ENCODE results near the gene PEX11A. TPM values are rescaled to one million over a fixed set of nuclear protein-coding genes. Genes with fewer than 3 reads are reported as not detected.

The PEX11A gene
- total and polyA plus RNA-seq, 2 of the 8 experiments (the other 6 are each of a cell fraction or from before 2014, with no cell fraction given) = 2.9 to 3.0 TPM

DNA sequence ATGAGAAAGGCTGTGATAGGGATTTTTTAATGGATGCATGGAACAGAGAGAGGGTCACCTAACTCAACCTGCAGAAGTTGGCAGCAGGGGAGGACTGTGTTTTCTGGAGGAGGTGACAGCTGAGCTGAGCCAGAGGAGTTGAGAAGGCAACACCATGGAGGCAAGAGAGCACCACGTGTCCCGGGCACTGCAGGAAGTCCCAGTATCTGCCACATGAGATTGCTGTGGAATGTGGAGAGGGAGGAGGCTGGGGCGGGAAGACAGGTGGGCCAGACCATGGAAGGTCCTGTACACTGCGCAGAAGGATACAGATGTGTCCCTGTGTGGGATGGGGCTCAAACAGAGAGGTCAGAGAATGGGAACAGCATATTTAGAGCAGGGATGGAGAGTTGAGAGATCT lies 45.2 kb upstream of the PEX11A start:
- H3K18ac ChIP-seq (ENCODE audit: extremely low read depth, low read length) = no peak overlapping the region
- no peaks in the 10 kb centered on the region for H3K79me2 ChIP-seq (ENCODE audit: control insufficient read depth in 1 of 2, insufficient read depth in 2 of 2, low read length in 2 of 2)
- H3K9ac ChIP-seq (replicated peaks in 1 of 4; ENCODE audit: extremely low read depth in 1 of 4, low read depth in 3 of 4, low read length in 3 of 4) = no peak overlapping the region
- no peak overlapping the region for H3K4ac ChIP-seq (replicated peaks; ENCODE audit: insufficient read length, low read depth, low read length)
- FAIRE-seq (no peak), DNase-seq (ENCODE audit: low read depth in 1 of 2, low spot score in 2 of 2) (no peak)
- no peak overlapping the region for H4K91ac ChIP-seq (replicated peaks; ENCODE audit: insufficient read length, low read length)
- ChIA-PET CTCF (ENCODE audit: partially characterized antibody) (interaction anchor here (2.3 kb wide), 1 partner anchor 25 kb away, joined by 7 read pairs; no protein-coding TSS in a partner anchor), POLR2A (ENCODE audit: partially characterized antibody) (no interaction called here)
- H3K27me3 ChIP-seq (replicated peaks in 1 of 4; ENCODE audit: control insufficient read depth in 3 of 4, extremely low read depth in 1 of 4, insufficient read depth in 3 of 4, low read length in 3 of 4) = no peaks in the 10 kb centered on the region; a peak in 1 of 7 replicates
- H2BK15ac ChIP-seq (ENCODE audit: low read length) = no peak overlapping the region
- no peak overlapping the region for H2AFZ ChIP-seq (ENCODE audit: low read length)
- H3K23ac ChIP-seq (ENCODE audit: insufficient read length) = no peak overlapping the region
- H2BK120ac ChIP-seq (replicated peaks; ENCODE audit: low read depth, low read length) = no peak overlapping the region
- H3K79me1 ChIP-seq (ENCODE audit: low read depth, low read length) = no peaks in the 10 kb centered on the region
- H3K9me3 ChIP-seq (ENCODE audit: insufficient read depth in 2 of 2, low read depth in 1 of 2, low read length in 1 of 2) = no peaks in the 10 kb centered on the region
- TF ChIP-seq BACH1 (IDR thresholded peaks at IDR 0.05; ENCODE audit: low read length) (no peak), SIRT6 (IDR thresholded peaks at IDR 0.05; ENCODE audit: low read length) (no peak), BCL11A (IDR thresholded peaks at IDR 0.05; ENCODE audit: low read depth in 2 of 2, low read length in 2 of 2) (no peak), TBP (IDR thresholded peaks at IDR 0.05; ENCODE audit: low read depth, low read length) (no peak), PHF8 (conservative IDR thresholded peaks at IDR 0.05; ENCODE audit: low read depth, low read length) (no peak), CEBPB (IDR thresholded peaks at IDR 0.05; ENCODE audit: low read depth, low read length) (no peak), POLR2A (IDR thresholded peaks at IDR 0.05; ENCODE audit: control extremely low read depth in 1 of 2, low read depth in 2 of 2, low read length in 2 of 2) (no peak), POLR2AphosphoS5 (IDR thresholded peaks at IDR 0.05; ENCODE audit: low read depth, low read length) (no peak), EGR1 (IDR thresholded peaks at IDR 0.05; ENCODE audit: borderline replicate concordance, low read depth, low read length) (no peak), GTF2F1 (IDR thresholded peaks at IDR 0.05; ENCODE audit: borderline replicate concordance, low read depth, low read length) (no peak), HDAC6 (IDR thresholded peaks at IDR 0.05; ENCODE audit: low read depth, low read length) (no peak)
- TF ChIP-seq, protein P1, sequence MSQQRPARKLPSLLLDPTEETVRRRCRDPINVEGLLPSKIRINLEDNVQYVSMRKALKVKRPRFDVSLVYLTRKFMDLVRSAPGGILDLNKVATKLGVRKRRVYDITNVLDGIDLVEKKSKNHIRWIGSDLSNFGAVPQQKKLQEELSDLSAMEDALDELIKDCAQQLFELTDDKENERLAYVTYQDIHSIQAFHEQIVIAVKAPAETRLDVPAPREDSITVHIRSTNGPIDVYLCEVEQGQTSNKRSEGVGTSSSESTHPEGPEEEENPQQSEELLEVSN (IDR thresholded peaks at IDR 0.05) = no peak
- H3K23me2 ChIP-seq (ENCODE audit: low read depth, low read length) = no peaks in the 10 kb centered on the region
- no peak overlapping the region for H3K56ac ChIP-seq (replicated peaks; ENCODE audit: insufficient read length, low read depth, low read length)
- H2BK20ac ChIP-seq (ENCODE audit: low read length) = no peak overlapping the region
- H2BK12ac ChIP-seq (ENCODE audit: low read depth, low read length) = no peak overlapping the region
- H3K14ac ChIP-seq (ENCODE audit: insufficient read length) = no peak overlapping the region
- no peaks in the 10 kb centered on the region for H4K20me1 ChIP-seq (replicated peaks in 1 of 2; ENCODE audit: control insufficient read depth in 1 of 2, insufficient read depth in 2 of 2, low read length in 2 of 2)
- H3K27ac ChIP-seq (ENCODE audit: low read depth, low read length) = no peak overlapping the region
- H4K5ac ChIP-seq (ENCODE audit: insufficient read length, low read depth, low read length) = no peak overlapping the region
- no peak overlapping the region for H2BK5ac ChIP-seq (ENCODE audit: low read depth, low read length)
- H3K4me2 ChIP-seq (ENCODE audit: insufficient read depth in 1 of 2, low read depth in 2 of 2, low read length in 2 of 2) = no peak overlapping the region
- no peak overlapping the region for H4K8ac ChIP-seq (ENCODE audit: extremely low read depth, insufficient read depth, low read length)
- no peak overlapping the region for H2AK5ac ChIP-seq (ENCODE audit: low read depth, low read length)
- 76% methylated on average over 4 of the region's 4 CpGs; no CpG with 5 or more reads in 1 of the 2 experiments for WGBS, 2 experiments (ENCODE audit: extremely low coverage in 1 of 2, insufficient coverage in 1 of 2, insufficient read length in 1 of 2, insufficient replicate concordance in 2 of 2, low coverage in 1 of 2, low lambda C conversion rate in 2 of 2, missing lambda C conversion rate in 1 of 2)
- H3K4me1 ChIP-seq (replicated peaks in 1 of 4; ENCODE audit: control insufficient read depth in 3 of 4, insufficient read depth in 4 of 4, low read length in 3 of 4) = no peaks in the 10 kb centered on the region; a peak in 2 of 7 replicates
- no peak overlapping the region for H3K4me3 ChIP-seq (ENCODE audit: extremely low read depth in 1 of 4, insufficient read depth in 2 of 4, low read depth in 3 of 4, low read length in 4 of 4)
- H3K36me3 ChIP-seq (ENCODE audit: control insufficient read depth in 2 of 4, insufficient read depth in 4 of 4, low read length in 3 of 4) = no peaks in the 10 kb centered on the region
